ENCODE results near the gene SLC17A7.
A peak's percentile ranks its signal among the peaks of the same experiment; 100 is the strongest.

SLC17A7 gene

GRCh38 chr19:49451430-49452181, 10.3 kb upstream of the SLC17A7 start, which contains the start of gene PIH1D1 (continued):
- TF ChIP-seq KLF16 (tag by site-specific recombination; IDR thresholded peaks at IDR 0.05) = peak; percentile 65
- no peak for TF ChIP-seq MEIS1 (CRISPR knock-in tag; IDR thresholded peaks at IDR 0.05; ENCODE audit: borderline replicate concordance)
- no peak for TF ChIP-seq BCL6B (tag by site-specific recombination; IDR thresholded peaks at IDR 0.05)
- no peak for TF ChIP-seq ZNF398 (tag by site-specific recombination; IDR thresholded peaks at IDR 0.05)
- TF ChIP-seq ZNF624 (tag by site-specific recombination; IDR thresholded peaks at IDR 0.05) = no peak
- peak; percentile 93 for TF ChIP-seq SP3 (tag by site-specific recombination; IDR thresholded peaks at IDR 0.05)
- TF ChIP-seq OVOL3 (tag by site-specific recombination; IDR thresholded peaks at IDR 0.05) = no peak
- no peak for TF ChIP-seq IKZF3 (tag by site-specific recombination; IDR thresholded peaks at IDR 0.05)
- TF ChIP-seq ZFHX2 (tag by site-specific recombination; conservative IDR thresholded peaks at IDR 0.05) = peak; percentile 5; the same call in 1 of the 2 replicates
- no peak for TF ChIP-seq TCF7L2 (IDR thresholded peaks at IDR 0.05; ENCODE audit: borderline replicate concordance, low read depth, low read length)
- TF ChIP-seq ZNF692 (tag by site-specific recombination; IDR thresholded peaks at IDR 0.05) = peak; percentile 25; the same call in 1 of the 2 replicates
- TF ChIP-seq EGR2 (tag by site-specific recombination; IDR thresholded peaks at IDR 0.05; ENCODE audit: low read depth) = no peak
- peak; percentile 46 for TF ChIP-seq CTCF (tag by site-specific recombination; IDR thresholded peaks at IDR 0.05)
- TF ChIP-seq ZSCAN18 (tag by site-specific recombination; IDR thresholded peaks at IDR 0.05) = no peak
- no peak for TF ChIP-seq ZSCAN5A (tag by site-specific recombination; IDR thresholded peaks at IDR 0.05)
- TF ChIP-seq ZNF449 (tag by site-specific recombination; IDR thresholded peaks at IDR 0.05) = no peak
- no peak for TF ChIP-seq ZNF792 (tag by site-specific recombination; IDR thresholded peaks at IDR 0.05)
- no peak for TF ChIP-seq ZNF433 (tag by site-specific recombination; IDR thresholded peaks at IDR 0.05; ENCODE audit: low read depth)
- no peak for TF ChIP-seq ZNF514 (tag by site-specific recombination; IDR thresholded peaks at IDR 0.05)
- peak; percentile 98 for TF ChIP-seq ZBTB17 (tag by site-specific recombination; IDR thresholded peaks at IDR 0.05)
- TF ChIP-seq KLF17 (tag by site-specific recombination; IDR thresholded peaks at IDR 0.05) = no peak; the same call in 1 of the 2 replicates
- TF ChIP-seq ZNF121 (tag by site-specific recombination; IDR thresholded peaks at IDR 0.05) = no peak
- 0 out of 2 replicates have a peak, but pooled peaks have one; percentile 14 for TF ChIP-seq ZNF366 (tag by site-specific recombination; conservative IDR thresholded peaks at IDR 0.05)
- peak; percentile 69; the same call in 1 of the 2 replicates for TF ChIP-seq ZBTB20 (tag by site-specific recombination; IDR thresholded peaks at IDR 0.05)
- peak; percentile 48; the same call in 1 of the 2 replicates for TF ChIP-seq ZEB2 (tag by site-specific recombination; IDR thresholded peaks at IDR 0.05)
- TF ChIP-seq ZNF354C (tag by site-specific recombination; IDR thresholded peaks at IDR 0.05; ENCODE audit: borderline replicate concordance, low read depth) = no peak

All from HEK293 (cell line).